ENCODE measurements around the gene TEX52. TPM values are rescaled to one million over a fixed set of nuclear protein-coding genes. Genes with fewer than 3 reads are reported as not detected.

TEX52 gene
- total RNA-seq, 1 donor from 2014 or later = not detected

- DNase-seq (ENCODE audit: low spot score) = no peak
- H3K27me3 Mint-ChIP-seq (ENCODE audit: insufficient read depth, low read depth) = peaks cover 15% of the 10 kb centered on the region
- no peak overlapping the region for H3K4me2 ChIP-seq
- no peaks in the 10 kb centered on the region for H3K36me3 ChIP-seq
- no peak overlapping the region for H3K9ac ChIP-seq
- no peak overlapping the region for H3K4me3 ChIP-seq
- H3K4me1 Mint-ChIP-seq = peaks cover 36% of the 10 kb centered on the region
- no peak overlapping the region for H3K27ac Mint-ChIP-seq
- peaks cover 34% of the 10 kb centered on the region for H3K4me1 ChIP-seq
- no peak overlapping the region for H3K27ac ChIP-seq
- H3K4me3 Mint-ChIP-seq = no peak overlapping the region
- peaks cover 6% of the 10 kb centered on the region for H4K20me1 ChIP-seq (ENCODE audit: low read depth)
- no peaks in the 10 kb centered on the region for H3K9me3 ChIP-seq (ENCODE audit: low read depth)
- peaks cover 32% of the 10 kb centered on the region for H3F3A ChIP-seq (ENCODE audit: low read depth)
- H3K79me2 ChIP-seq (ENCODE audit: low read depth) = no peaks in the 10 kb centered on the region
- H3K9me3 Mint-ChIP-seq = no peaks in the 10 kb centered on the region
- no peaks in the 10 kb centered on the region for H3K27me3 ChIP-seq
- peaks cover 14% of the 10 kb centered on the region for H3K36me3 Mint-ChIP-seq
- H2AFZ ChIP-seq (replicated peaks) = no peak overlapping the region
- TF ChIP-seq CTCF (IDR thresholded peaks at IDR 0.05) (no peak), EZH2phosphoT487 (IDR thresholded peaks at IDR 0.05) (no peak), EZH2 (IDR thresholded peaks at IDR 0.05) (no peak)
Measured at GRCh38 chr12:2829275-2829674, 27.6 kb downstream of the TEX52 start.

GRCh38 chr12:2826721-2827515 lies 29.9 kb downstream of the TEX52 start:
- peak overlapping the region; percentile 58 for H3K27ac Mint-ChIP-seq
- no peak overlapping the region for H3K4me3 ChIP-seq

GRCh38 chr12:2826036-2826435 lies 30.8 kb downstream of the TEX52 start:
- Histone ChIP-seq H3K4me1 (peaks cover 30% of the 10 kb centered on the region), H4K20me1 (ENCODE audit: low read depth) (peaks cover 6% of the 10 kb centered on the region), H3F3A (ENCODE audit: low read depth) (peaks cover 31% of the 10 kb centered on the region), H3K27ac (peak overlapping the region; percentile 88), H3K9ac (no peak overlapping the region), H3K79me2 (ENCODE audit: low read depth) (no peaks in the 10 kb centered on the region), H3K4me2 (peak overlapping the region; percentile 63), H3K27me3 (no peaks in the 10 kb centered on the region), H3K4me3 (no peak overlapping the region), H3K9me3 (ENCODE audit: low read depth) (no peaks in the 10 kb centered on the region), H2AFZ (replicated peaks) (no peak overlapping the region), H3K36me3 (no peaks in the 10 kb centered on the region)
- H3K4me1 Mint-ChIP-seq = peaks cover 24% of the 10 kb centered on the region
- H3K27me3 Mint-ChIP-seq (ENCODE audit: insufficient read depth, low read depth) = peaks cover 15% of the 10 kb centered on the region
- H3K36me3 Mint-ChIP-seq = peaks cover 19% of the 10 kb centered on the region
- H3K9me3 Mint-ChIP-seq = no peaks in the 10 kb centered on the region
- H3K4me3 Mint-ChIP-seq = no peak overlapping the region
- H3K27ac Mint-ChIP-seq = no peak overlapping the region
- peak; percentile 81 for DNase-seq (ENCODE audit: low spot score)
- TF ChIP-seq EZH2 (IDR thresholded peaks at IDR 0.05) (no peak), EZH2phosphoT487 (IDR thresholded peaks at IDR 0.05) (peak; percentile 43)

More at GRCh38 chr12:2826721-2827515, 29.9 kb downstream of the TEX52 start:
- Histone ChIP-seq H3K9me3 (ENCODE audit: low read depth) (no peaks in the 10 kb centered on the region), H3K9ac (no peak overlapping the region), H2AFZ (replicated peaks) (no peak overlapping the region), H3K36me3 (no peaks in the 10 kb centered on the region), H3K27me3 (no peaks in the 10 kb centered on the region), H4K20me1 (ENCODE audit: low read depth) (peaks cover 6% of the 10 kb centered on the region), H3F3A (ENCODE audit: low read depth) (peaks cover 31% of the 10 kb centered on the region), H3K79me2 (ENCODE audit: low read depth) (no peaks in the 10 kb centered on the region), H3K27ac (no peak overlapping the region), H3K4me2 (peak overlapping the region; percentile 63), H3K4me1 (peaks cover 30% of the 10 kb centered on the region)
- Mint-ChIP-seq H3K9me3 (no peaks in the 10 kb centered on the region), H3K4me1 (peaks cover 24% of the 10 kb centered on the region), H3K4me3 (no peak overlapping the region), H3K27me3 (ENCODE audit: insufficient read depth, low read depth) (peaks cover 15% of the 10 kb centered on the region), H3K36me3 (peaks cover 22% of the 10 kb centered on the region)
- peak; percentile 11 for DNase-seq (ENCODE audit: low spot score)
- TF ChIP-seq CTCF (IDR thresholded peaks at IDR 0.05) = no peak
- no peak for TF ChIP-seq EZH2phosphoT487 (IDR thresholded peaks at IDR 0.05)
- TF ChIP-seq EZH2 (IDR thresholded peaks at IDR 0.05) = no peak

GRCh38 chr12:2825132-2825531 lies 31.7 kb downstream of the TEX52 start:
- H3K4me1 Mint-ChIP-seq = peaks cover 26% of the 10 kb centered on the region
- H3K27me3 Mint-ChIP-seq (ENCODE audit: insufficient read depth, low read depth) = peaks cover 12% of the 10 kb centered on the region
- peak; percentile 49 for DNase-seq (ENCODE audit: low spot score)
- H3K4me1 ChIP-seq = peaks cover 30% of the 10 kb centered on the region
- peak overlapping the region; percentile 88 for H3K27ac ChIP-seq
- H4K20me1 ChIP-seq (ENCODE audit: low read depth) = peaks cover 6% of the 10 kb centered on the region
- H2AFZ ChIP-seq (replicated peaks) = no peak overlapping the region
- no peaks in the 10 kb centered on the region for H3K36me3 ChIP-seq
- H3K27me3 ChIP-seq = no peaks in the 10 kb centered on the region
- H3K36me3 Mint-ChIP-seq = peaks cover 21% of the 10 kb centered on the region
- no peaks in the 10 kb centered on the region for H3K79me2 ChIP-seq (ENCODE audit: low read depth)
- H3K4me3 Mint-ChIP-seq = no peak overlapping the region
- TF ChIP-seq EZH2phosphoT487 (IDR thresholded peaks at IDR 0.05) (no peak), EZH2 (IDR thresholded peaks at IDR 0.05) (no peak), CTCF (IDR thresholded peaks at IDR 0.05) (no peak)
- H3K27ac Mint-ChIP-seq = peak overlapping the region; percentile 90
- no peaks in the 10 kb centered on the region for H3K9me3 Mint-ChIP-seq
- H3K9ac ChIP-seq = no peak overlapping the region
- peak overlapping the region; percentile 63 for H3K4me2 ChIP-seq
- H3F3A ChIP-seq (ENCODE audit: low read depth) = peaks cover 31% of the 10 kb centered on the region
- no peaks in the 10 kb centered on the region for H3K9me3 ChIP-seq (ENCODE audit: low read depth)
- peak overlapping the region; percentile 13 for H3K4me3 ChIP-seq
